ENCODE data around the gene SYAP1. TPM values are rescaled to one million over a fixed set of nuclear protein-coding genes. Genes with fewer than 3 reads are reported as not detected.

Gene SYAP1
- total RNA-seq, 4 donors from 2014 or later, result 10.6 to 22.6 (median 16.9) TPM

DNA sequence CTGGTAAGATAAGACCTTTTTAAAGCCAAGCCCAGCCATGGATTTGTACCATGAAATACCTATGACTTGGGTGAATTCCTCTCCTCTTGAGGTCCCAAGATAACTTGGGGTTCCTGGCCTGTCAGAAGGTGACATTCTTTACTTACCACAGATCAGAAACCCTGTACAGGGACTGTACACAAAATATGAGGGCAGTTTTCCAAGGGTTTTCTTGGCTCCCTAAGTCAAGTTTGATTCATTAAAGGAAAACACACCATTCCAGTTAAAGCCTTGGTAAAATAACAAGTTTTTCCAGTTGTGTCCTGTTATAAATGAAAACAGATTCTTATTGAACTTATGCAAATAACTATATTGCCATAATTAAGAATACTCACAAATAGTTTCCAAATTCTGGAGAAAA is 8.2 kb downstream of the SYAP1 start:
- DNase-seq (ENCODE audit: low spot score in 2 of 2), result no peak
- Histone ChIP-seq H3K4me1 (peaks cover 0 to 2% (median 0%) of the 10 kb centered on the region in 4 donors), H3K36me3 (no peaks in the 10 kb centered on the region), H3K4me3 (no peak overlapping the region), H3K27me3 (no peaks in the 10 kb centered on the region), H3K9me3 (no peaks in the 10 kb centered on the region), H3K27ac (no peak overlapping the region)
- TF ChIP-seq POLR2A (IDR thresholded peaks at IDR 0.05), result no peak
- no peak for TF ChIP-seq EP300 (IDR thresholded peaks at IDR 0.05)
- no peak for TF ChIP-seq CTCF (IDR thresholded peaks at IDR 0.05)

GRCh38 chrX:16730450-16730849 is 11.0 kb downstream of the SYAP1 start:
- Histone ChIP-seq H3K4me1 (no peaks in the 10 kb centered on the region), H3K9me3 (no peaks in the 10 kb centered on the region), H3K36me3 (peaks cover 0 to under 1% (median 0%) of the 10 kb centered on the region in 3 donors), H3K27ac (no peak overlapping the region), H3K27me3 (no peaks in the 10 kb centered on the region), H3K4me3 (no peak overlapping the region)
- 98 to 100% methylated on average over 1 of the region's 1 CpG for WGBS, 2 donors
- TF ChIP-seq POLR2A (IDR thresholded peaks at IDR 0.05) (no peak), CTCF (IDR thresholded peaks at IDR 0.05) (no peak), EP300 (IDR thresholded peaks at IDR 0.05) (no peak)
- no peak for DNase-seq (ENCODE audit: low spot score in 2 of 2)

GRCh38 chrX:16733013-16733412 is 13.6 kb downstream of the SYAP1 start:
- Histone ChIP-seq H3K36me3 (peaks cover 0 to 26% (median 4%) of the 10 kb centered on the region in 3 donors), H3K9me3 (no peaks in the 10 kb centered on the region), H3K4me1 (no peaks in the 10 kb centered on the region), H3K27me3 (no peaks in the 10 kb centered on the region), H3K4me3 (no peak overlapping the region), H3K27ac (no peak overlapping the region)
- TF ChIP-seq EP300 (IDR thresholded peaks at IDR 0.05) (no peak), POLR2A (IDR thresholded peaks at IDR 0.05) (no peak), CTCF (IDR thresholded peaks at IDR 0.05) (no peak)
- DNase-seq (ENCODE audit: low spot score in 2 of 2), result no peak

- Histone ChIP-seq H3K36me3 (peaks cover 0 to 41% (median 4%) of the 10 kb centered on the region in 3 donors), H3K4me1 (no peaks in the 10 kb centered on the region), H3K4me3 (no peak overlapping the region), H3K27me3 (no peaks in the 10 kb centered on the region), H3K27ac (no peak overlapping the region), H3K9me3 (no peaks in the 10 kb centered on the region)
- TF ChIP-seq POLR2A (IDR thresholded peaks at IDR 0.05) (no peak), CTCF (IDR thresholded peaks at IDR 0.05) (no peak), EP300 (IDR thresholded peaks at IDR 0.05) (no peak)
- 94 to 96% methylated on average over 4 to 5 of the region's 5 CpGs for WGBS, 2 donors
- no peak for DNase-seq (ENCODE audit: low spot score in 2 of 2)
Observed at GRCh38 chrX:16737024-16737423, 17.6 kb downstream of the SYAP1 start.

- Histone ChIP-seq H3K36me3 (peaks cover 0 to 63% (median 12%) of the 10 kb centered on the region in 3 donors), H3K9me3 (no peaks in the 10 kb centered on the region), H3K4me3 (no peak overlapping the region), H3K4me1 (no peaks in the 10 kb centered on the region), H3K27ac (no peak overlapping the region), H3K27me3 (no peaks in the 10 kb centered on the region)
- no peak for DNase-seq (ENCODE audit: low spot score in 2 of 2)
- TF ChIP-seq EP300 (IDR thresholded peaks at IDR 0.05), result no peak
- TF ChIP-seq CTCF (IDR thresholded peaks at IDR 0.05), result no peak
- no peak for TF ChIP-seq POLR2A (IDR thresholded peaks at IDR 0.05)
- WGBS, 2 donors, result 58 to 67% methylated on average over 6 of the region's 6 CpGs
Observed at GRCh38 chrX:16739574-16739973, 20.2 kb downstream of the SYAP1 start.
